ENCODE measurements around the gene CFAP77. TPM values are rescaled to one million over a fixed set of nuclear protein-coding genes. Genes with fewer than 3 reads are reported as not detected.

The CFAP77 gene
- total RNA-seq, 2 experiments from 2014 or later: not detected

DNA sequence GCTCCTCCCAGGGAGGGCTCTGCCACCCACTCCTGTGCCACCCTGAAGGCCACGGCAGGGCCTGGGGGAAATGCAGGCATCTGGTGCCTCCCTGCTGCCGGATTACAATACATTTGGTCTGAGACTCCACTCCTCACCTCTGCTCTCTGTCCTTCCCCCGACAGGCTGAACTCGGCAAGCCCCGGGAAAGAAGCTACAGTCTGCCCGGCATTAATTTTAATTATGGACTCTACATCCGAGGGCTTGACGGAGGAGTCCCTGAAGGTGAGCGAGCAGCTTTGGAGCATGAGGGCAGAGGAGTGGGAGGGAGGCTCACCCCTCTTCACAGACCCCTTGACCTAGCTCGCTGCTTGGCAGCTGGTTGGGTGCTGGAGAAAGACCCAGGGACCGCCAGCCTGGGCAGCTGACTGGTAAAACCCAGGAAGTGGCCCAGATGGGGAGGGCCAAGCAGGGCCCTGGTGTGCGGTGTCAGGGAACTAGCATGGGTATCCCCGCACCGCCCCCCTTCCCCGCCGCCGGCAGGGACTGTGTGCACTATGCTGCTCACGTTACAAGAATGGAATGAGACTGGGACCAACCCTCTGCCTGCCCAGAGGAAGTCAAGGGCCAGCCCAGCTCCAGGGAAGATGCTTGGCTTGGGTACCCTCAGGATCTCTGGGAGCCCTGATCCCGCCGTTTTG is 88.7 kb downstream of the CFAP77 start:
- Mint-ChIP-seq H3K36me3 (ENCODE audit: low read depth) (no peaks in the 10 kb centered on the region), H3K4me1 (ENCODE audit: low read depth) (no peaks in the 10 kb centered on the region), H3K27ac (no peak overlapping the region), H3K4me3 (no peak overlapping the region), H3K9me3 (ENCODE audit: insufficient read depth) (no peaks in the 10 kb centered on the region), H3K27me3 (ENCODE audit: low read depth) (peaks cover 46% of the 10 kb centered on the region)
- ATAC-seq (no peak), DNase-seq (no peak)
- CTCF ChIA-PET: interaction anchor here (0.9 to 1.5 kb wide), 2 partner anchors 8 to 10 kb away, joined by 3 to 5 read pairs; no protein-coding TSS in a partner anchor
- POLR2A ChIA-PET: no interaction called here

DNA sequence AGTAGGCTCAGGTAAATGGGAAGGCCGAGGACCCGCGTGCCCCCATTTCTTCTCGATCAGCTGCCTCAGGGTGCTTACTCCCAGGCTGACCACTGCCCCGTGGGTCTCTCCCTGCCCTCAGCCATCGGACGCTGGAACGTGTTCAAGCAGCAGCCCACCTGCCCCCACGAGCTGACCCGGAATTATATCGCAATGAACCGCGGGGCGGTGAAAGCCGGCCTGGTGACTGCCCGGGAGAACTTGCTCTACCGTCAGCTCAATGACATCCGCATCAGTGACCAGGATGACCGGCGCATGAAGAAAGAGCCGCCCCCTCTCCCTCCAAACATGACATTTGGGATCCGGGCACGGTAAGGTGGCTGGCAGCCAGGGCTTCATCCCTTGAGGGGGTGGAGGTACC is 89.2 kb downstream of the CFAP77 start:
- DNase-seq (no peak), ATAC-seq (no peak)
- no peaks in the 10 kb centered on the region for H3K36me3 Mint-ChIP-seq (ENCODE audit: low read depth)
- no peaks in the 10 kb centered on the region for H3K9me3 Mint-ChIP-seq (ENCODE audit: insufficient read depth)
- H3K27ac Mint-ChIP-seq: no peak overlapping the region
- POLR2A ChIA-PET: no interaction called here
- no peaks in the 10 kb centered on the region for H3K4me1 Mint-ChIP-seq (ENCODE audit: low read depth)
- H3K27me3 Mint-ChIP-seq (ENCODE audit: low read depth): peaks cover 46% of the 10 kb centered on the region
- H3K4me3 Mint-ChIP-seq: no peak overlapping the region
- CTCF ChIA-PET: interaction anchor here (0.9 to 1.5 kb wide), 3 partner anchors 8 to 87 kb away, joined by 3 to 5 read pairs (median 3); no protein-coding TSS in a partner anchor

DNA sequence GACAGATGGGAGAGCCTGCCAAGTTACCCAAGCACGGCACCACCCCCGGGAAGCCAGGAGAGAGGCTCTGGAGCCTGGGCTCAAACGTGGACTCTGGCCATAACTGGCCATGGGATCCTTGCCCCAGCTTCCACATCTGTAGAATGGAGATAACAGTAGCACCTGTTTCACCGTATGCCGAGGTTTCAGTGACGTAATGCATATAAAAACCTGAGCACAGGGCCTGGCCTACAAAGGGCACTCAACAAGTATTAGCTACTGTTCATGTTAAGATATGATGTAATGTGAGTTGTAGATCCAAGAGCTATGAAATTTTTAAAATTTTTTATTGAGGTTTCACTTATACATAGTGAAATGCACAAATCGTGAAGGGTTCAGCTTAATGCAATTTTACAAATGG is 90.2 kb downstream of the CFAP77 start:
- Mint-ChIP-seq H3K4me3 (no peak overlapping the region), H3K36me3 (ENCODE audit: low read depth) (no peaks in the 10 kb centered on the region), H3K27me3 (ENCODE audit: low read depth) (peaks cover 42% of the 10 kb centered on the region), H3K9me3 (ENCODE audit: insufficient read depth) (no peaks in the 10 kb centered on the region), H3K27ac (no peak overlapping the region), H3K4me1 (ENCODE audit: low read depth) (no peaks in the 10 kb centered on the region)
- POLR2A ChIA-PET: no interaction called here
- no peak for ATAC-seq
- CTCF ChIA-PET: interaction anchor here (0.9 to 1.6 kb wide), 2 partner anchors 13 to 88 kb away, joined by 3 to 4 read pairs; no protein-coding TSS in a partner anchor
- DNase-seq: no peak

DNA sequence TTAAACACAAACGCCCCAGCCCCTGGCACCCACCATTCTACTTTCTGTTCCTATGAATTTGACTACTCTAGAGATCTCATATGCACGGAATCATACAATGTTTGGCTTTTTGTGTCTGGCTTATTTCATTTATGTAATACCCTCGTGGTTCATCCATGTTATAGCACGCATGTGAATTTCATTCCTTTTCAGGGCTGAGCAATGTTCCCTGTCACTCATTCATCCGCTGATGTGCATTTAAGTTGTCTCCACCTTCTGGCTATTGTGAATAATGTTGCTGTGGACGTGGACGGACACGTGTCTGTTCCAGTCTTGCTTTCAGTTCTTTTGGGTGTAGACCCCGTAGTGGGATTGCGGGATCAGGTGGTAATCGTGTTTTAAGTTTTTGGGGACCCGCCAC is 92.5 kb downstream of the CFAP77 start:
- no peak for ATAC-seq
- no peaks in the 10 kb centered on the region for H3K9me3 Mint-ChIP-seq (ENCODE audit: insufficient read depth)
- CTCF ChIA-PET: no interaction called here
- H3K27ac Mint-ChIP-seq: no peak overlapping the region
- no peak for DNase-seq
- peaks cover 14% of the 10 kb centered on the region for H3K4me1 Mint-ChIP-seq (ENCODE audit: low read depth)
- POLR2A ChIA-PET: no interaction called here
- no peaks in the 10 kb centered on the region for H3K36me3 Mint-ChIP-seq (ENCODE audit: low read depth)
- no peak overlapping the region for H3K4me3 Mint-ChIP-seq
- peaks cover 30% of the 10 kb centered on the region for H3K27me3 Mint-ChIP-seq (ENCODE audit: low read depth)

DNA sequence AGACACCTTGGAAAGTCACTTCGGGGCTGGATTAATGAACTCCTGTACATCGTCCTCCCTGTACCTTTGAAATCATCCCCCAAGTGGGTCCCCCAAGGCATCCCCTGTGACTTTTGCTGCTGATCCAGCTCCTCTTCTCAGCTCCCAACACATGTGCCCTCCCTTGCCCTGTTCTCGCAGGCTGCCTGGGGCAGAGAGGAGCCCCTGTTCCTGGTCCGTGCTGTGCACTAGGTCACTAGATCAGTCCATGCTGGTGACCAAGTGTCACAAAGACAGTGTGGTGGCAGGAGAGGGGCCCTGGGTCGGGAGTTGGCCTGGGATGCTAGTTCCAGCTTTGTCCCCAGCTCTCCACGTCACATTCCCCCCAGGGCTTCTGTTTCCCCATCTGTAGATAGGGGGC is 93.1 kb downstream of the CFAP77 start:
- CTCF ChIA-PET: no interaction called here
- Mint-ChIP-seq H3K36me3 (ENCODE audit: low read depth) (no peaks in the 10 kb centered on the region), H3K27me3 (ENCODE audit: low read depth) (peaks cover 25% of the 10 kb centered on the region), H3K4me3 (no peak overlapping the region), H3K9me3 (ENCODE audit: insufficient read depth) (no peaks in the 10 kb centered on the region), H3K27ac (no peak overlapping the region), H3K4me1 (ENCODE audit: low read depth) (peaks cover 20% of the 10 kb centered on the region)
- no peak for ATAC-seq
- POLR2A ChIA-PET: no interaction called here
- DNase-seq: no peak

DNA sequence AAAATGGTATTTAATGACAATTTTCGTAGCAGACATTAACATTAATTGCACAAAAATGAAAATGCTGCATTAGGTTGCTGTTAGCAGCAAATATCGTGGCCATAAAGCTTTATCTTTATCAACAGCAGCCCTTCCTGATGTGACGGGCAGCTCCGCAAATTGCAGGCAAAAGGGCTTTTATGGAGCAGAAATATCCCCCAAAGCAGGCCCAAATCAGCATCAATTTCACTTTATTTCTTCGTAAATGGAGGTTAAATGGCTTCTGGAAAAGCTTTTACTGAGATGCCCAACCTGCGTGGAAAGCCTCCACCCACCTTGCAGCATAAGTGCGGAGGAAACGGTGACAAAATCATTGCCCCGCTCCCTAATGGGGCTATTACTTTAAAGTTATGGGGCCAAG is 94.5 kb downstream of the CFAP77 start:
- H3K27ac Mint-ChIP-seq: no peak overlapping the region
- ChIA-PET POLR2A (no interaction called here), CTCF (interaction anchor here (1.3 to 1.4 kb wide), 2 partner anchors 16 to 92 kb away, joined by 5 to 6 read pairs; no protein-coding TSS in a partner anchor)
- no peak overlapping the region for H3K4me3 Mint-ChIP-seq
- no peak for DNase-seq
- peaks cover 23% of the 10 kb centered on the region for H3K4me1 Mint-ChIP-seq (ENCODE audit: low read depth)
- no peaks in the 10 kb centered on the region for H3K36me3 Mint-ChIP-seq (ENCODE audit: low read depth)
- no peaks in the 10 kb centered on the region for H3K9me3 Mint-ChIP-seq (ENCODE audit: insufficient read depth)
- peaks cover 23% of the 10 kb centered on the region for H3K27me3 Mint-ChIP-seq (ENCODE audit: low read depth)
- no peak for ATAC-seq

DNA sequence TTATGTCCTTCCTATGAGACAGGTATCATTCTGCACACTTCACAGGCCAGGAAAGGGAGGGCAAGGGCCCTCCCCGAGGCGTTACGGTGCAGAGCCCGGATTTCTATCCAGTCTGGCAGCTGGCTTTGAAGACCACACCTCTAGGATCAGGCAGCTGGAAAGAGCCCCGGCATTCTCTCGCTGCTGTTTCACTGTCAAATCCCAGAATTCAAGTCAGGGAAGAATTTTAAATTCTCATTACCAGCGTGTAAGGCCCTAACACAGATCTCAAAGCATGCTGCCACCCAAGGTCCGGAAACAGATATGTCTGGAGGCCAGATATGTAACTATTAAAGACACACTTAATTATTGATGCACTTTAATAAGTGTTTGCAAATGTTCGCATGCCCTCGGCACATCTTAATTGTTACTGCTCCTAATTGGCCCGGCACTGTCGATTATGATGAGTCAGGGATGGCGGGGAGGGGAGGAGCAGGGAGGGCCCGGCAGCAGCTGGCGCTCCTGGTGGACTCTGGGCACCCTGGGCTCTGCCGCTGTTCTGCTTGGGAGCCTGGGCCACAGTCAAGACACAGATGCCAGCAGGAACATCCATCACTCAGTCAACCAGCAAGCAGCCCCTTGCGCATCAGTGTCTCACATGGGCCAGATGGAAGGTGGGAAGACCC is 96.1 kb downstream of the CFAP77 start:
- POLR2A ChIA-PET: no interaction called here
- H3K4me1 Mint-ChIP-seq (ENCODE audit: low read depth): peaks cover 23% of the 10 kb centered on the region
- H3K27ac Mint-ChIP-seq: no peak overlapping the region
- H3K27me3 Mint-ChIP-seq (ENCODE audit: low read depth): peaks cover 23% of the 10 kb centered on the region
- H3K36me3 Mint-ChIP-seq (ENCODE audit: low read depth): no peaks in the 10 kb centered on the region
- ATAC-seq (no peak), DNase-seq (no peak)
- no peak overlapping the region for H3K4me3 Mint-ChIP-seq
- CTCF ChIA-PET: interaction anchor here (0.8 to 3.7 kb wide), 5 partner anchors 7 to 94 kb away, joined by 4 to 38 read pairs (median 13); no protein-coding TSS in a partner anchor
- no peaks in the 10 kb centered on the region for H3K9me3 Mint-ChIP-seq (ENCODE audit: insufficient read depth)

DNA sequence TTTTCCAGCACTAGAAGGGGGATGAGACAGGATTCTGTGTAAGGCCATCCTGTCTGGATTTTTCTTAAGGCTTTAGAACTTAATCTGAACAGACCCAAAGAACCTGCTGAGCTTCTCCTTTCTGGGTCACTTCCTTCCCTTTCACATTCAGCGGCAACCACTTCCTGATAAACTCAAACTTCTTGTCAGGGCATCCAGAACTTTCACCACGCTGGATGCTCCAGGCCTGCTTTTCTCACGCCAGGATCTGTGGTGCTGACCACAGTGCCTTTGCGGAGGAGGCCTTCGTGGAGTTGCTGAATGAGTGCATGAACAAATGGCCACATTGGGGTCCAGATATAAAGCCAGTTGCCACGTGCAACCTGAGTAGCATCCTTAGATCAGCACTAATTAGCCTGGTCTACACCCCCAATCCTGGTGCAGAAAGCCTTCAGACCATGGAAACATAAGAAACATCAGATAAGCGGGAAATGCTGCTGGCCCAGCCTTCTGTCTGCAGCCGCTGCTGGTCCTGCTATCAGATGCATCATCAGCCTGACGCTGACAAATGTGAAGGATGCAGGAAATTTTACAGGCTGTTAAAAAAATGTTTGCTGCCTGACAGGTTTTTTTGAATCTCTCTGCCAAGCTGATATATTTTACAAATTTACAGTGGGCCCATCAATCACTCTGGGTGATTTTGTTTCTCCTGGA is 97.1 kb downstream of the CFAP77 start:
- ATAC-seq (no peak), DNase-seq (no peak)
- Mint-ChIP-seq H3K27ac (peak overlapping the region; percentile 71), H3K4me1 (ENCODE audit: low read depth) (peaks cover 23% of the 10 kb centered on the region), H3K27me3 (ENCODE audit: low read depth) (peaks cover 23% of the 10 kb centered on the region), H3K36me3 (ENCODE audit: low read depth) (no peaks in the 10 kb centered on the region), H3K4me3 (no peak overlapping the region), H3K9me3 (ENCODE audit: insufficient read depth) (no peaks in the 10 kb centered on the region)
- ChIA-PET POLR2A (no interaction called here), CTCF (interaction anchor here (0.7 to 3.7 kb wide), 13 partner anchors 8 to 293 kb away, joined by 3 to 38 read pairs (median 4); no protein-coding TSS in a partner anchor)

DNA sequence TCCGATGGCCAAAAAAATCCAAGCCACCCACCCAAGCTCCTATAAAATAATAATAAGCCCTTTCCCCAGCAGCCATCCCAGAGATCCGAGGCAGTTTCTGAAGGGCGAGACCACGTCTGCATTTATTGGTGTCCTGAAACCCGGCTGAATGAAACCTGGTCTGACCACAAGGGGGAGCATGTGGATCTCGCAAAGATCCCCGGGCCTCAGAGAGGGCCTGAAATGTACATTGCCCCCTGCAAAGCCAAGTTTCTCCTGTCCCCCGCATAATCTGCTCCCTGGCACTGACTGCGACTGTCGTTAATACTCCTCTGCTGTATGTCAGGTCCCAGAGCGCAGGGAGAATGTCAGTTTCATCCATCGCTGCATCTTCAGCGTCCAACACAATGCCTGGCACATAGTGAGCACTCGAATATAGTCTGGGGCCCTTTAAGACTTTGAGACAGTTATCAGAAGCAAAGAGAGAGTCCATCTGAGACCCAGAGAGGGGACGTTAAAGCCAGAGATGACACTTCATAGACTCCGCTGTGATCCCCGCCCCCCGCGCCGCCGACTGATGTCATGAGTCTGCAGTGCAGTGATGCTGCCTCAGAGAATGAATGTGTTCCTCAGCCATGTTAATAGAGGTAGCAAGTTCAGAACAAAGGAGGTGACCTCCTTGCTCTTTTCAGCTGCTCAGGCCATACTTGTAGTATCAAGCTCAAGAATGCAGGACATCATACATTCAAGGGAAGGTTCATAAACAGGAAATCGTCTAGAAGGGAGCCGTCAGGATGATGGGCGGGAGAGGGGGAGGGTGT is 97.9 kb downstream of the CFAP77 start:
- Mint-ChIP-seq H3K27ac (peak overlapping the region; percentile 71), H3K4me1 (ENCODE audit: low read depth) (peaks cover 23% of the 10 kb centered on the region), H3K27me3 (ENCODE audit: low read depth) (peaks cover 18% of the 10 kb centered on the region), H3K9me3 (ENCODE audit: insufficient read depth) (no peaks in the 10 kb centered on the region), H3K4me3 (no peak overlapping the region), H3K36me3 (ENCODE audit: low read depth) (no peaks in the 10 kb centered on the region)
- POLR2A ChIA-PET: interaction anchor here (0.6 kb wide), 3 partner anchors 201 to 779 kb away, joined by 3 read pairs; no protein-coding TSS in a partner anchor
- CTCF ChIA-PET: interaction anchor here (0.7 to 3.7 kb wide), 13 partner anchors 9 to 292 kb away, joined by 3 to 38 read pairs (median 4); no protein-coding TSS in a partner anchor
- ATAC-seq (peak; percentile 90), DNase-seq (peak; percentile 83)

DNA sequence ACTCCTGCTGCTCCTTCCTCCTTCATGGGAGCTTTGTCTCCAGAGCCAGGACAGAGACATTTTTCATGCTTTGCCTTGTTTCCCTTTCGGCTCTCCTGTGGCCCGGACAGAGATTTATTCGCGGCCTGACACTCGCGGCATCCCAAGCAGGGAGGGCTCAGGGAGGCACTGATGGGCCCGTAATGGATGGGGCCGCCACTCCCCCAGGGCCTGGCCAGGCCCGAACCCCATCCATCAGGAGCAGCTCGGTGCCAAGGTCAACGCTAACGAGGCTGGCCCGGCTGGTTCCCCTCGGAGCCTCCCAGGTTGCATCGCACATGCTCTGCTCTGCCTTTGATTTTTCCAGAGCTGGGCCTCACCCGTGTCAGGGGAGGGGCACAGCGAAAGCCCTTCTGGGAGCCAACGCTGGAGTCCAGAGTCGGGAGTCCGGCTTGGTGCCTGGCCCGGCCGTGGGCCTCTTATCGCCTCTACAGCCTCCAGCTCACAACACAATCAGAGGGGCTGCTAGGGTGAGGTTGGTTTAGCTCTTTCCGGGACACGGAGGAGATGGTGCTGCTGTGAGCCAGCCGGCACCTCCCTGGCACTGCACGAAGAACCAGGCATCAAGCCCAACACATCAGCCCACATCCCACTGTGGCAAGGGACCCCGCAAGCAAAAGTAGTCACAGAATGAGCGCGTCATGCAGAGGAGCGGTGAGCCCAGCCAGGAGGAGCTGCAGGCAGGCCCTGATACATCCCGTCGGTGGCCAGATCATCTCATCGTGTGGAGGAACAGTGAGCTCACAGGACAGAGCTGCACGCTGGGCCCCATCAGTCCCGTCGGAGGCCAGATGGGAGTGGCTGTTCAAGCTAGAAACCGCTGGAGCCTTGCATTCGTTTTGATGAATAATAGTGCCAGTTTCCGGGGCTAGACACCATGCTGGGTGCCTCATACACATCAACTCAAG is 100.2 kb downstream of the CFAP77 start:
- Mint-ChIP-seq H3K4me1 (ENCODE audit: low read depth) (peaks cover 23% of the 10 kb centered on the region), H3K36me3 (ENCODE audit: low read depth) (no peaks in the 10 kb centered on the region), H3K27me3 (ENCODE audit: low read depth) (peaks cover 10% of the 10 kb centered on the region), H3K4me3 (no peak overlapping the region), H3K27ac (no peak overlapping the region), H3K9me3 (ENCODE audit: insufficient read depth) (no peaks in the 10 kb centered on the region)
- ChIA-PET CTCF (no interaction called here), POLR2A (no interaction called here)
- DNase-seq: no peak
- ATAC-seq: no peak

All from activated CD8-positive, alpha-beta T cell treated with anti-CD3 and anti-CD28 coated beads, Interleukin-2, amount 10 ng/mL, durations not matched to agents 7 days and 5 days (primary cell).